OCI-LY7 (cell line): Measurements from ENCODE around the gene GRN. TPM values are rescaled to one million over a fixed set of nuclear protein-coding genes. Genes with fewer than 3 reads are reported as not detected.
"Not testable (repeated sequence)": the region's sequence is repeated elsewhere in the genome, so short reads cannot be mapped to it uniquely, and the experiment has no call there.

Experiments
- BruUV-seq: library from RNA; stranded (reverse); fragments of 400-500 nt; replicated peaks from 2 replicates; lab custom pipeline; 2021; lab: Mats Ljungman, UMichigan
- CTCF ChIA-PET: fragments of 300-600 bp; sonication (Branson Sonifier 250); formaldehyde crosslinking; loops from one replicate; lab custom pipeline; 2022; ENCODE audit warnings: antibody characterized with exemption; ENCODE audit not compliant: unreplicated experiment; lab: Charles Lee
- POLR2A ChIA-PET: fragments of 300-600 bp; sonication (Branson Sonifier 250); formaldehyde crosslinking; loops from one replicate; lab custom pipeline; 2022; ENCODE audit warnings: antibody characterized with exemption; lab: Charles Lee
- DNase-seq: peaks from one replicate; pipeline ENCODE4 v3.0.0-alpha.2; 2015; ENCODE audit warnings: low spot score
- H2AFZ ChIP-seq: fragments of 200-600 bp; sonication (generic), shearing (Covaris generic); 2 replicates; pipeline ENCODE4 v1.6.1; 2014; ENCODE audit warnings: mild to moderate bottlenecking, antibody characterized with exemption, low read length, moderate library complexity
- H3K27ac ChIP-seq: fragments of 200-600 bp; sonication (generic); 2 replicates; pipeline ENCODE4 v1.5.1; 2014; ENCODE audit warnings: mixed run types, low read depth, mild to moderate bottlenecking, moderate library complexity, low read length, inconsistent platforms; ENCODE audit not compliant: poor library complexity, severe bottlenecking
- H3K36me3 ChIP-seq: fragments of 200-600 bp; sonication (generic); 2 replicates; pipeline ENCODE4 v1.6.1; 2014; ENCODE audit warnings: mild to moderate bottlenecking, antibody characterized with exemption, low read length, moderate library complexity, mixed read lengths; ENCODE audit not compliant: insufficient read depth
- H3K4me1 ChIP-seq: fragments of 200-600 bp; sonication (generic); 2 replicates; pipeline ENCODE4 v1.5.1; 2014; ENCODE audit warnings: mild to moderate bottlenecking, low read length; ENCODE audit not compliant: insufficient read depth, poor library complexity, severe bottlenecking
- H3K4me2 ChIP-seq: fragments of 200-600 bp; sonication (generic); 2 replicates; pipeline ENCODE4 v1.6.1; 2014; ENCODE audit warnings: mild to moderate bottlenecking, low read length
- H3K4me3 ChIP-seq: fragments of 200-600 bp; sonication (generic); 2 replicates; pipeline ENCODE4 v1.5.1; 2014; ENCODE audit warnings: mild to moderate bottlenecking, low read depth, low read length; ENCODE audit not compliant: poor library complexity, severe bottlenecking
- H3K79me2 ChIP-seq: fragments of 200-600 bp; sonication (generic); 2 replicates; pipeline ENCODE4 v1.6.1; 2016; ENCODE audit warnings: low read depth, mild to moderate bottlenecking, low read length, moderate library complexity, mixed read lengths; ENCODE audit not compliant: insufficient read depth
- H3K9me2 ChIP-seq: fragments of 200-600 bp; sonication (generic); 2 replicates; pipeline ENCODE4 v1.6.1; 2016; ENCODE audit warnings: mild to moderate bottlenecking, low read length, mixed read lengths; ENCODE audit not compliant: insufficient read depth
- H3K9me3 ChIP-seq: fragments of 200-600 bp; sonication (generic); 2 replicates; pipeline ENCODE4 v1.6.1; 2014; ENCODE audit warnings: mild to moderate bottlenecking, mixed run types, low read length, mixed read lengths
- H4K20me1 ChIP-seq: fragments of 200-600 bp; sonication (generic); 2 replicates; pipeline ENCODE4 v1.6.1; 2014; ENCODE audit warnings: mild to moderate bottlenecking, antibody characterized with exemption, low read length, moderate library complexity, mixed read lengths; ENCODE audit not compliant: insufficient read depth
- EZH2phosphoT487 ChIP-seq: fragments of 200-600 bp; sonication (generic); IDR thresholded peaks from 2 replicates; pipeline ENCODE4 v1.6.1; 2018; ENCODE audit warnings: low read depth, borderline replicate concordance, mild to moderate bottlenecking, mixed run types, antibody characterized with exemption, low read length, moderate library complexity, mixed read lengths
- intact Hi-C: fragments of 100-400 bp; cut with micrococcal nuclease; formaldehyde crosslinking; loops from one replicate; pipeline ENCODE4 v1.10.0; 2022; ENCODE audit not compliant: unreplicated experiment
- total RNA-seq, 2 experiments: library from RNA; depleted of rRNA in 1 of 2; stranded (reverse); fragments of >200 nt in 1 of 2; shearing (Covaris generic) in 1 of 2; gene quantifications; 2 replicates each; pipeline ENCODE4 v1.2.3, GENCODE V29; 2014 to 2022
- TF ChIP-seq, protein P1 (sequence below): fragments of 200-600 bp; sonication (generic); conservative IDR thresholded peaks from 2 replicates; pipeline ENCODE4 v1.5.1; 2014; ENCODE audit warnings: mild to moderate bottlenecking, antibody characterized with exemption, low read length, moderate library complexity, mixed read lengths

The GRN gene
- total RNA-seq, 2 experiments from 2014 or later: 203 to 247 TPM

DNA sequence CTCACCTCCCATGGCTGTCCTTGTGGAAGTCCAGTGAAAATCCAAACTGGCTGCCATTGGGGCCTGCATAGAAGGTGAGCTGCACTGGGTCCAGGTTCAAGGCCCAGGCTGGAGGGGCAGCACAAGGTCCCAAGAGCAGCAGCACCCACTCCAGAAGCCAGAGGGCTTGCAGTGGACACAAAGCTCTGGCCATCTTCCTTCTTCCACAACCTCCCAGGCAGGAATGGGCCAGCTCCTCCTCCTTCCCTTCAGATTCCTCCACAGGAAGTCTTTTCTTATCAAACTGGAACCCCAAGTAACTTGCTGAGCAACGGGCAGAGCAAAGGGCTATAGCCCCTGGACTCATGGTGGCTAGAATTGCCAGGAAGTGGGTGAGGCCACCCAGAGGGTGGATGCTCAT is 44.2 kb downstream of the GRN start, which contains the start of gene ITGA2B:
ITGA2B (minus strand) TSS at position 369 of the 400 bp plus-strand sequence; CDS start at position 193, 176 bp downstream.
- Histone ChIP-seq H3K79me2 (no peaks in the 10 kb centered on the region), H3K9me3 (no peaks in the 10 kb centered on the region), H3K4me2 (no peak within 1 kb of the TSS), H3K36me3 (no peaks in the 10 kb centered on the region), H3K4me3 (no peak within 1 kb of the TSS), H2AFZ (no peak within 1 kb of the TSS), H3K27ac (no peak within 1 kb of the TSS), H3K9me2 (no peaks in the 10 kb centered on the region), H4K20me1 (no peaks in the 10 kb centered on the region), H3K4me1 (peaks cover 7% of the 10 kb centered on the region)
- ChIA-PET POLR2A (no interaction called here), CTCF (no interaction called here)
- TF ChIP-seq, protein P1, sequence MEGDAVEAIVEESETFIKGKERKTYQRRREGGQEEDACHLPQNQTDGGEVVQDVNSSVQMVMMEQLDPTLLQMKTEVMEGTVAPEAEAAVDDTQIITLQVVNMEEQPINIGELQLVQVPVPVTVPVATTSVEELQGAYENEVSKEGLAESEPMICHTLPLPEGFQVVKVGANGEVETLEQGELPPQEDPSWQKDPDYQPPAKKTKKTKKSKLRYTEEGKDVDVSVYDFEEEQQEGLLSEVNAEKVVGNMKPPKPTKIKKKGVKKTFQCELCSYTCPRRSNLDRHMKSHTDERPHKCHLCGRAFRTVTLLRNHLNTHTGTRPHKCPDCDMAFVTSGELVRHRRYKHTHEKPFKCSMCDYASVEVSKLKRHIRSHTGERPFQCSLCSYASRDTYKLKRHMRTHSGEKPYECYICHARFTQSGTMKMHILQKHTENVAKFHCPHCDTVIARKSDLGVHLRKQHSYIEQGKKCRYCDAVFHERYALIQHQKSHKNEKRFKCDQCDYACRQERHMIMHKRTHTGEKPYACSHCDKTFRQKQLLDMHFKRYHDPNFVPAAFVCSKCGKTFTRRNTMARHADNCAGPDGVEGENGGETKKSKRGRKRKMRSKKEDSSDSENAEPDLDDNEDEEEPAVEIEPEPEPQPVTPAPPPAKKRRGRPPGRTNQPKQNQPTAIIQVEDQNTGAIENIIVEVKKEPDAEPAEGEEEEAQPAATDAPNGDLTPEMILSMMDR: no peak
- TF ChIP-seq EZH2phosphoT487: no peak
- BruUV-seq: no TSS peak
- intact Hi-C loops: no loop called here
- no peak for DNase-seq

DNA sequence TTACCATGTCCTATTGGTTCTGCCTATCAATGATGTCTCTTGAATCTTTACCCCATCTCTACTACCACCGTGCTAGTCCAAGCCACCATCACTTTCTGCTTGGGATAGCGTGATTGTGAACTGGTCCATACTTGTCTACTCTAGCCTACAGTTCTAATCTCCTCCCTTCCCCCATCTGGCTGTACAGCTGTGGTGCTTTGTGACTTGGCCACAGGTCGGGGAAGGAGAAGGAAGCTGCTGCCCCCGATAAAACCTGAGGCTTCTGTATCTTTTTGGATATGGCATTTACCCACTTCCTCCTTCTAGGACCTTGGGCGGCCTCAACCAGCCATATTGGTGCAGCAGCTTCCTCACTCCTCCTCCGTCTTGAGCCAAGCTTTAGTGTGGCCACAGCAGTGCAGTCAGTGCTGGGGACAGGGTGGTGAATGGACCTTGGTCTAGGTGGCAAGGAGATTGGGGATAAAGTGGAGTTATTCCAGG is 44.7 kb downstream of the GRN start:
- Histone ChIP-seq H3K79me2 (no peaks in the 10 kb centered on the region), H4K20me1 (no peaks in the 10 kb centered on the region), H3K9me3 (no peaks in the 10 kb centered on the region), H2AFZ (no peak overlapping the region), H3K9me2 (no peaks in the 10 kb centered on the region), H3K4me1 (peaks cover 7% of the 10 kb centered on the region), H3K4me2 (no peak overlapping the region), H3K27ac (no peak overlapping the region), H3K4me3 (no peak overlapping the region), H3K36me3 (no peaks in the 10 kb centered on the region)
- TF ChIP-seq, protein P1: no peak
- no peak for TF ChIP-seq EZH2phosphoT487
- ChIA-PET POLR2A (no interaction called here), CTCF (no interaction called here)
- no TSS peak for BruUV-seq
- DNase-seq: peak; percentile 11
- intact Hi-C loops: no loop called here

DNA sequence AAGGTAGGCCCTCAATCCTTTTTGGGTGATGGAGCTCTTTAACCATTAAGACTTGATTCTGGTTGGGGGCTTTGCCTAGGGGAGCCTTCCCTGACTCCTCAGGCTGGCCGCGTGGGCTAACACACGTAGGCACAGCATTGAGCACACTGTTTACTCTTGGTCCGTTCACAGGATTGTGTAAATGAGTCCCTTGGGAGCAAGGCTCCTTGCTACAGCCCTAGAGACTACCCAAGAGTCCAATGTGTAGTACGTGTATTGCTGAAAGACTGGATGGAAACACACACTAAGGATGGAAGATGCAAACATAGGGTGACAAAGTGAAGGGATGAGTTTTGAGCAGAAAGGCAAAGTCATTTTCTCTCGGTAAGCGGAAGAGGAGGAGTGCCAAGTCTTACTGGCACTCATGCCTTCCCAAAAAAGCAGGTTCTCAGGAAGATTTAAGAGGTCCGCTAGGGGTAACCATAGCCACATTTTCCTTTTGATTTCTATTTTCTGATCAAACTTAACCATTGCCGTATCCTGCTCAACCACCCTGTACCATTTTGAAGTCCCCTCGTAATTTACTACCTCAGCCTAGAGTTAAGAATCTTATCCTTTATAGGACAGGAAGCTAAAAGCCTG is 45.3 kb downstream of the GRN start:
- ChIA-PET POLR2A (interaction anchor here (0.6 kb wide), 1 partner anchor 420 kb away, joined by 4 read pairs; no protein-coding TSS in a partner anchor), CTCF (no interaction called here)
- DNase-seq: no peak
- no TSS peak for BruUV-seq
- TF ChIP-seq, protein P1: no peak
- no peak for TF ChIP-seq EZH2phosphoT487
- no peak overlapping the region for H3K4me3 ChIP-seq
- no peak overlapping the region for H3K4me2 ChIP-seq
- H2AFZ ChIP-seq: no peak overlapping the region
- no peaks in the 10 kb centered on the region for H3K36me3 ChIP-seq
- H3K4me1 ChIP-seq: peaks cover 2% of the 10 kb centered on the region
- no peaks in the 10 kb centered on the region for H3K9me3 ChIP-seq
- H4K20me1 ChIP-seq: no peaks in the 10 kb centered on the region
- intact Hi-C loops: no loop called here
- no peaks in the 10 kb centered on the region for H3K9me2 ChIP-seq
- H3K27ac ChIP-seq: no peak overlapping the region
- H3K79me2 ChIP-seq: no peaks in the 10 kb centered on the region

DNA sequence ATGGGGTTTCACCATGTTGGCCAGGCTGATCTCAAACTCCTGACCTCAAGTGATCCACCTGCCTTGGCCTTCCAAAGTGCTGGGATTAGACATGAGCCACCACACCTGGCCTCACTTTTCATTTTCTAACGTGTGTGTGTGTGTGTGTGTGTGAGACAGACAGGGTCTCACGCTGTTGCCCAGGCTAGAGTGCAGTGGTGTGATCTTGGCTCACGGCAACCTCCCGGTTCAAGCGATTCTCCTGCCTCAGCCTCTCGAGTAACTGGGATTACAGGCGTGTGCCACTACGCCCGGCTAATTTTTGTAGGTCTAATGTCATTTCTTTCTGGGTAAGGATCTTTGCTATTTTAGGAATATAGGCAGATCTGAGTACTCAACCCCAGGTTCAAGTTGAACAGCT is 49.0 kb downstream of the GRN start:
- DNase-seq, BruUV-seq, H3K27ac ChIP-seq, H3K79me2 ChIP-seq, H4K20me1 ChIP-seq, H3K4me3 ChIP-seq, H2AFZ ChIP-seq, H3K4me1 ChIP-seq, intact Hi-C loops, H3K9me2 ChIP-seq, CTCF ChIA-PET, H3K9me3 ChIP-seq, H3K4me2 ChIP-seq: not testable (repeated sequence)
- H3K36me3 ChIP-seq: peaks cover 19% of the 10 kb centered on the region
- POLR2A ChIA-PET: interaction anchor here (0.5 to 0.7 kb wide), 2 partner anchors 9 to 283 kb away, joined by 3 to 6 read pairs; no protein-coding TSS in a partner anchor
